ENCODE measurements around the gene NDUFS6.

DNA sequence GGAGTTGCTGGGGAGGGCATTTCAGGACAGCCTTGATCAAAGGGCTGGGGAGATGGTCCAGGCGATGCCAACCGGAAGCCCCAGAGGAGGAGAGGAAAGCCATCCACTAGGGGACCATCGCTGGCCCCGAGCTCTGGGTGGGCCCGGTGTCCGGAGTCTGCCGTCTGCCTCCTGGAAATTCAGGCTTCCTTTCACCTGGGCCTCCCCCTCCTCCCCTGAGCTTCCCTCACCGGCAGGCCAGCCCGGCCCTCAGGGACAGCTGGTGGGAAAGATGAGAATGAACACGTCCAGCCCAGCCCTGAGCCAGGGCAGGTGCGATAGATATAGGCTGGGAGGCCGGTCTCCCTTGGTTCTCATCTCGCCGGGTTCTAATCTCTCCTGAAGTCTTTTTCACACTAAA, 64.3 kb downstream of the NDUFS6 start:
- TF ChIP-seq POLR2A (IDR thresholded peaks at IDR 0.05; ENCODE audit: low read depth, low read length): no peak
- no peak for TF ChIP-seq TAF1 (IDR thresholded peaks at IDR 0.05; ENCODE audit: borderline replicate concordance, low read depth, low read length)
